CD4-positive, alpha-beta T cell treated with Interleukin-2 at 100 ng/mL for 4 hours (primary cell): ENCODE data around the gene VCAM1.

ENCODE experiments used
- DNase-seq: peaks from one replicate; pipeline ENCODE4 v3.0.0-alpha.2; 2020; ENCODE audit warnings: low spot score

The VCAM1 gene

GRCh38 chr1:100719490-100719889 lies at the start of gene VCAM1:
Gene VCAM1, plus strand, starts transcription at chr1:100719742. Its CDS starts 119 bp downstream, at chr1:100719861.
- no peak for DNase-seq

GRCh38 chr1:100670083-100670482 lies 49.5 kb upstream of the VCAM1 start:
- DNase-seq: no peak

- no peak for DNase-seq
Measured at GRCh38 chr1:100671601-100672000, 47.9 kb upstream of the VCAM1 start.

- DNase-seq: no peak
Measured at GRCh38 chr1:100683448-100684349, 35.8 kb upstream of the VCAM1 start.

- no peak for DNase-seq
Measured at GRCh38 chr1:100699744-100700143, 19.8 kb upstream of the VCAM1 start.

- DNase-seq: no peak
Measured at GRCh38 chr1:100700586-100700985, 19.0 kb upstream of the VCAM1 start.

- DNase-seq: no peak
Measured at GRCh38 chr1:100703052-100703451, 16.5 kb upstream of the VCAM1 start.

GRCh38 chr1:100703716-100704115 lies 15.8 kb upstream of the VCAM1 start:
- no peak for DNase-seq

- DNase-seq: no peak
Measured at GRCh38 chr1:100704473-100704872, 15.1 kb upstream of the VCAM1 start.

GRCh38 chr1:100706296-100706695 lies 13.2 kb upstream of the VCAM1 start:
- DNase-seq: no peak

GRCh38 chr1:100706856-100707255 lies 12.7 kb upstream of the VCAM1 start:
- no peak for DNase-seq

GRCh38 chr1:100708476-100709062 lies 11.0 kb upstream of the VCAM1 start:
- DNase-seq: no peak

- DNase-seq: no peak
Measured at GRCh38 chr1:100710906-100711682, 8.4 kb upstream of the VCAM1 start.

- DNase-seq: peak; percentile 60
Measured at GRCh38 chr1:100713027-100713426, 6.5 kb upstream of the VCAM1 start.

- DNase-seq: no peak
Measured at GRCh38 chr1:100713626-100714025, 5.9 kb upstream of the VCAM1 start.

GRCh38 chr1:100714599-100714998 lies 4.9 kb upstream of the VCAM1 start:
- DNase-seq: no peak

GRCh38 chr1:100717218-100717617 lies 2.3 kb upstream of the VCAM1 start:
- no peak for DNase-seq

- DNase-seq: no peak
Measured at GRCh38 chr1:100718581-100718980, 961 bp upstream of the VCAM1 start.

GRCh38 chr1:100720101-100720500 lies 559 bp downstream of the VCAM1 start:
- DNase-seq: no peak

- no peak for DNase-seq
Measured at GRCh38 chr1:100720751-100721150, 1.2 kb downstream of the VCAM1 start.

GRCh38 chr1:100721526-100722207 lies 2.1 kb downstream of the VCAM1 start:
- DNase-seq: no peak

GRCh38 chr1:100722221-100722620 lies 2.7 kb downstream of the VCAM1 start:
- no peak for DNase-seq
